Measurements from ENCODE around the gene KRT7. TPM values are rescaled to one million over a fixed set of nuclear protein-coding genes. Genes with fewer than 3 reads are reported as not detected.
"Not testable (repeated sequence)": the region's sequence is repeated elsewhere in the genome, so short reads cannot be mapped to it uniquely, and the experiment has no call there.

Gene KRT7
- total and polyA plus RNA-seq, 2 donors = 2.8 to 34.7 TPM

GRCh38 chr12:52238916-52239646 is 6.0 kb downstream of the KRT7 start:
- peaks cover 2 to 23% of the 10 kb centered on the region in 2 donors for H3K27me3 ChIP-seq (ENCODE audit: control insufficient read depth in 2 of 2, insufficient read depth in 1 of 2, low read length in 1 of 2)
- H3K9me3 ChIP-seq (ENCODE audit: control insufficient read depth in 2 of 2, insufficient read depth in 1 of 2, low read length in 1 of 2) = no peaks in the 10 kb centered on the region
- 96% methylated on average over 7 of the region's 7 CpGs for WGBS
- no peaks in the 10 kb centered on the region for H3K36me3 ChIP-seq (ENCODE audit: control insufficient read depth in 2 of 2, insufficient read depth in 2 of 2, low read length in 1 of 2)
- peaks cover 4 to 9% of the 10 kb centered on the region in 2 donors for H3K4me1 ChIP-seq (ENCODE audit: control insufficient read depth in 2 of 2, insufficient read depth in 2 of 2, low read length in 2 of 2)
- H3K27ac ChIP-seq (ENCODE audit: low read depth in 1 of 2, low read length in 1 of 2) = no peak overlapping the region
- no peak overlapping the region for H3K4me3 ChIP-seq (ENCODE audit: low read length in 2 of 2)
- DNase-seq (ENCODE audit: low read depth in 6 of 9, low spot score in 9 of 9) = no peak

- Histone ChIP-seq H3K27me3 (ENCODE audit: control insufficient read depth in 2 of 2, insufficient read depth in 1 of 2, low read length in 1 of 2) (peaks cover 0 to 16% of the 10 kb centered on the region in 2 donors), H3K4me3 (ENCODE audit: low read length in 2 of 2) (no peak overlapping the region), H3K4me1 (ENCODE audit: control insufficient read depth in 2 of 2, insufficient read depth in 2 of 2, low read length in 2 of 2) (peaks cover 7 to 15% of the 10 kb centered on the region in 2 donors), H3K27ac (ENCODE audit: low read depth in 1 of 2, low read length in 1 of 2) (no peak overlapping the region), H3K9me3 (ENCODE audit: control insufficient read depth in 2 of 2, insufficient read depth in 1 of 2, low read length in 1 of 2) (no peaks in the 10 kb centered on the region), H3K36me3 (ENCODE audit: control insufficient read depth in 2 of 2, insufficient read depth in 2 of 2, low read length in 1 of 2) (no peaks in the 10 kb centered on the region)
- DNase-seq (ENCODE audit: low read depth in 6 of 9, low spot score in 9 of 9) = no peak
- WGBS = 88% methylated on average over 2 of the region's 2 CpGs
Observed at GRCh38 chr12:52239767-52240166, 6.7 kb downstream of the KRT7 start.

- not testable (repeated sequence) for H3K36me3 ChIP-seq (ENCODE audit: control insufficient read depth in 2 of 2, insufficient read depth in 2 of 2, low read length in 1 of 2); DNase-seq (ENCODE audit: low read depth in 6 of 9, low spot score in 9 of 9); H3K4me3 ChIP-seq (ENCODE audit: low read length in 2 of 2); H3K27ac ChIP-seq (ENCODE audit: low read depth in 1 of 2, low read length in 1 of 2); H3K9me3 ChIP-seq (ENCODE audit: control insufficient read depth in 2 of 2, insufficient read depth in 1 of 2, low read length in 1 of 2)
- peaks cover 0 to 12% of the 10 kb centered on the region in 2 donors for H3K27me3 ChIP-seq (ENCODE audit: control insufficient read depth in 2 of 2, insufficient read depth in 1 of 2, low read length in 1 of 2)
- 96% methylated on average over 6 of the region's 6 CpGs for WGBS
- H3K4me1 ChIP-seq (ENCODE audit: control insufficient read depth in 2 of 2, insufficient read depth in 2 of 2, low read length in 2 of 2) = peaks cover 7 to 16% of the 10 kb centered on the region in 2 donors
Observed at GRCh38 chr12:52240247-52240646, 7.2 kb downstream of the KRT7 start.

GRCh38 chr12:52241205-52241842 is 8.3 kb downstream of the KRT7 start:
- no peaks in the 10 kb centered on the region for H3K36me3 ChIP-seq (ENCODE audit: control insufficient read depth in 2 of 2, insufficient read depth in 2 of 2, low read length in 1 of 2)
- DNase-seq (ENCODE audit: low read depth in 6 of 9, low spot score in 9 of 9) = no peak
- H3K4me1 ChIP-seq (ENCODE audit: control insufficient read depth in 2 of 2, insufficient read depth in 2 of 2, low read length in 2 of 2) = peaks cover 7 to 16% of the 10 kb centered on the region in 2 donors
- no peaks in the 10 kb centered on the region for H3K9me3 ChIP-seq (ENCODE audit: control insufficient read depth in 2 of 2, insufficient read depth in 1 of 2, low read length in 1 of 2)
- WGBS = 94% methylated on average over 11 of the region's 11 CpGs
- no peak overlapping the region for H3K27ac ChIP-seq (ENCODE audit: low read depth in 1 of 2, low read length in 1 of 2)
- peaks cover 0 to 4% of the 10 kb centered on the region in 2 donors for H3K27me3 ChIP-seq (ENCODE audit: control insufficient read depth in 2 of 2, insufficient read depth in 1 of 2, low read length in 1 of 2)
- H3K4me3 ChIP-seq (ENCODE audit: low read length in 2 of 2) = no peak overlapping the region

GRCh38 chr12:52242442-52243258 is 9.6 kb downstream of the KRT7 start:
- Histone ChIP-seq H3K27me3 (ENCODE audit: control insufficient read depth in 2 of 2, insufficient read depth in 1 of 2, low read length in 1 of 2) (peaks cover 0 to 5% of the 10 kb centered on the region in 2 donors), H3K36me3 (ENCODE audit: control insufficient read depth in 2 of 2, insufficient read depth in 2 of 2, low read length in 1 of 2) (no peaks in the 10 kb centered on the region), H3K27ac (ENCODE audit: low read depth in 1 of 2, low read length in 1 of 2) (no peak overlapping the region), H3K4me3 (ENCODE audit: low read length in 2 of 2) (no peak overlapping the region), H3K9me3 (ENCODE audit: control insufficient read depth in 2 of 2, insufficient read depth in 1 of 2, low read length in 1 of 2) (no peaks in the 10 kb centered on the region), H3K4me1 (ENCODE audit: control insufficient read depth in 2 of 2, insufficient read depth in 2 of 2, low read length in 2 of 2) (peaks cover 7 to 18% of the 10 kb centered on the region in 2 donors)
- 96% methylated on average over 11 of the region's 11 CpGs for WGBS
- no peak for DNase-seq (ENCODE audit: low read depth in 6 of 9, low spot score in 9 of 9)

- no peaks in the 10 kb centered on the region for H3K9me3 ChIP-seq (ENCODE audit: control insufficient read depth in 2 of 2, insufficient read depth in 1 of 2, low read length in 1 of 2)
- 83% methylated on average over 5 of the region's 5 CpGs for WGBS
- H3K27me3 ChIP-seq (ENCODE audit: control insufficient read depth in 2 of 2, insufficient read depth in 1 of 2, low read length in 1 of 2) = peaks cover 0 to 8% of the 10 kb centered on the region in 2 donors
- no peak overlapping the region for H3K4me3 ChIP-seq (ENCODE audit: low read length in 2 of 2)
- H3K4me1 ChIP-seq (ENCODE audit: control insufficient read depth in 2 of 2, insufficient read depth in 2 of 2, low read length in 2 of 2) = peaks cover 7 to 18% of the 10 kb centered on the region in 2 donors
- peak overlapping the region; percentile 55 to 67 for H3K27ac ChIP-seq (ENCODE audit: low read depth in 1 of 2, low read length in 1 of 2)
- DNase-seq (ENCODE audit: low read depth in 6 of 9, low spot score in 9 of 9) = peak in 1 of 9 donors; percentile 33
- H3K36me3 ChIP-seq (ENCODE audit: control insufficient read depth in 2 of 2, insufficient read depth in 2 of 2, low read length in 1 of 2) = no peaks in the 10 kb centered on the region
Observed at GRCh38 chr12:52243259-52243855, 10.3 kb downstream of the KRT7 start.

- Histone ChIP-seq H3K4me3 (ENCODE audit: low read length in 2 of 2) (no peak overlapping the region), H3K27me3 (ENCODE audit: control insufficient read depth in 2 of 2, insufficient read depth in 1 of 2, low read length in 1 of 2) (peaks cover 0 to 15% of the 10 kb centered on the region in 2 donors), H3K9me3 (ENCODE audit: control insufficient read depth in 2 of 2, insufficient read depth in 1 of 2, low read length in 1 of 2) (no peaks in the 10 kb centered on the region), H3K36me3 (ENCODE audit: control insufficient read depth in 2 of 2, insufficient read depth in 2 of 2, low read length in 1 of 2) (no peaks in the 10 kb centered on the region), H3K27ac (ENCODE audit: low read depth in 1 of 2, low read length in 1 of 2) (peak overlapping the region; percentile 55 to 67), H3K4me1 (ENCODE audit: control insufficient read depth in 2 of 2, insufficient read depth in 2 of 2, low read length in 2 of 2) (peaks cover 7 to 18% of the 10 kb centered on the region in 2 donors)
- DNase-seq (ENCODE audit: low read depth in 6 of 9, low spot score in 9 of 9) = peak in 2 of 9 donors; percentile 4 to 23
- 31% methylated on average over 12 of the region's 12 CpGs for WGBS
Observed at GRCh38 chr12:52243856-52244614, 11.0 kb downstream of the KRT7 start.

GRCh38 chr12:52244615-52244994 is 11.6 kb downstream of the KRT7 start:
- Histone ChIP-seq H3K27ac (ENCODE audit: low read depth in 1 of 2, low read length in 1 of 2) (peak overlapping the region; percentile 33 to 43), H3K4me3 (ENCODE audit: low read length in 2 of 2) (no peak overlapping the region)
- WGBS = 67% methylated on average over 3 of the region's 3 CpGs

More at GRCh38 chr12:52244615-52244994, 11.6 kb downstream of the KRT7 start:
- H3K27me3 ChIP-seq (ENCODE audit: control insufficient read depth in 2 of 2, insufficient read depth in 1 of 2, low read length in 1 of 2) = peaks cover 2 to 20% of the 10 kb centered on the region in 2 donors
- H3K4me1 ChIP-seq (ENCODE audit: control insufficient read depth in 2 of 2, insufficient read depth in 2 of 2, low read length in 2 of 2) = peaks cover 7 to 18% of the 10 kb centered on the region in 2 donors
- DNase-seq (ENCODE audit: low read depth in 6 of 9, low spot score in 9 of 9) = no peak
- no peaks in the 10 kb centered on the region for H3K9me3 ChIP-seq (ENCODE audit: control insufficient read depth in 2 of 2, insufficient read depth in 1 of 2, low read length in 1 of 2)
- no peaks in the 10 kb centered on the region for H3K36me3 ChIP-seq (ENCODE audit: control insufficient read depth in 2 of 2, insufficient read depth in 2 of 2, low read length in 1 of 2)
